COLO668 (cell line): Measurements from ENCODE around the gene C11orf71.

Source experiments
- DNase-seq: peaks from one replicate; lab custom pipeline; 2025; ENCODE audit not compliant: unreplicated experiment; lab: John Stamatoyannopoulos, UW

C11orf71 gene

GRCh38 chr11:114359342-114359741 is 41.0 kb downstream of the C11orf71 start:
- DNase-seq, result no peak

DNA sequence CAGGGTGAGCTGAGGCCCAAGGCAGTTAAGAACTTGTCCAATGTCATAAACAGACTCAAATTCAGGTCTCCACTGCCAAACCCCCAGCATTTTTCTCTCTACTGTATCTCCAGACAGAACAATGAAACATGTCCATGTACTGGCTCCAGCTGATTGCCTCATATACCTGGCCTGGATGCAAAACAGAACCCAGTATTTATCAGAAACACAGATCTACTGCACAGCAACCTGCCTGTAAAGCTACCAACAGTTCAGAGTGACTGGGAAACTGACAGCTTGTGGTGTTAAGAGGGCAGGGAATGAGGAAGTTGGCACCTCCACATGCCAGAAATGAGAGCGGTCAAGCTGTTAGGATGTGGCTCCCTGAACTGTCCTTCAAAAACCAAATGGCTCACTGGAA is 41.6 kb downstream of the C11orf71 start:
- DNase-seq, result no peak

- DNase-seq, result no peak
These were observed 46.2 kb downstream of the C11orf71 start for GRCh38 chr11:114354076-114354475.

- no peak for DNase-seq
These were observed 46.9 kb downstream of the C11orf71 start for GRCh38 chr11:114353443-114353842.

DNA sequence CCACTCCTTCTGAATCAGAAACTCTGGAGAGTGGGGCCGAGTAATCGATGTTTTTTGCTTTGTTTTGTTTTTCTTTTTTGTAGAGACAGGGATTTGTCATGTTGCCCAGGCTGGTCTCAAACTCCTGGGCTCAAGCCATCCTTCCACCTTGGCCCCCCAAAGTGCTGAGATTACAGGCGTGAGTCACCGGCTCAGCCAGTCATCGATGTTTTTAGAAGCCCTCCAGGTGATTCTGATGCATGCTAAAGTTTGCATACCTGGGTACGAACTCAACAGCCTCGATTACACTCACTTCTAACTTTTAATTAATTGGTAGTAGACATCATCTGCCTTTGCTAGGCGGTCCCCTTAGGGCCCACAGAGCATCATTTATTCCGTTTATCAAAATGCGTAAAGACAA is 50.3 kb downstream of the C11orf71 start:
- DNase-seq, result no peak
